Lower leg skin (tissue), 3 donors: ENCODE results near the gene CALHM3.

Experiments
- POLR2A ChIP-seq, 2 donors: fragments of 450-650 bp; IDR thresholded peaks; one replicate each; pipeline ENCODE4 v1.6.1; 2016 to 2017; ENCODE audit warnings: antibody characterized with exemption in 2 of 2, mild to moderate bottlenecking in 1 of 2, moderate library complexity in 1 of 2
- TF ChIP-seq, protein P1 (sequence below), 3 donors: fragments of 450-650 bp; IDR thresholded peaks; one replicate each; pipeline ENCODE4 v1.5.1; 2016; ENCODE audit warnings: antibody characterized with exemption in 3 of 3, mild to moderate bottlenecking in 3 of 3, moderate library complexity in 2 of 3

DNA sequence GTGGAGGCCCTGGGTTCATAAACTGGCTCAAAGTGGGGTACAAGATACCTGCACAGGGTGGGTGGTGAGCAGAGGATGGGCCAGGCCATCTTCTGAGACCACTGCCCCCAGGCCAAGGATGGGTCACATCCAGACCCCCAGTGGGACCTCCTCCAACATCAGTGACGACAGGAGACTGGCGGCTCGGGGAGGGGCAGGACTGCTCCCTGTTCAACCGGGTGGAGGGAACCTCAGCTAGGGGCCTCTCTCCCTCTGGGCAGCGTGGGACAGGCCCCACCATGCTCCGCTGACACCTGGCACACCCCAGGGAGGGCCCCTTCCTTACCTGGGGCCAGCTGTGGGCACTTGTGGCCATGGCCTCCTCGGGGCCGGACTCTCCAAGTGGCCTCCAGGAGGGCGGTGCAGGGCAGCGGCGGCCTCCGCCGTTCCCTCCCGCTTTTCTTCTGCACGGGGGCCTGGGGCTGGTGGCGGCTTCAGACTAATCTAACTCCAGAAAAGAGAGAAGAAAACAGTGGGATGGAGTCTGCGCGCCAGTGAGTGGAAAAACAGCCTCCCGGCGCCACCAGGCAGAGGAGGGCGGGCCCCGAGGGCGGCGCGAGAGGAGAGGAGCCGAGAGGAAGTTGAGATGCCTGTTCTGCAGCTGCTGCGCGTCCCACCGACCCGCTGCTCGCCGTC, 27.1 kb downstream of the CALHM3 start, which contains the start of gene CALHM2:
- TF ChIP-seq, protein P1, sequence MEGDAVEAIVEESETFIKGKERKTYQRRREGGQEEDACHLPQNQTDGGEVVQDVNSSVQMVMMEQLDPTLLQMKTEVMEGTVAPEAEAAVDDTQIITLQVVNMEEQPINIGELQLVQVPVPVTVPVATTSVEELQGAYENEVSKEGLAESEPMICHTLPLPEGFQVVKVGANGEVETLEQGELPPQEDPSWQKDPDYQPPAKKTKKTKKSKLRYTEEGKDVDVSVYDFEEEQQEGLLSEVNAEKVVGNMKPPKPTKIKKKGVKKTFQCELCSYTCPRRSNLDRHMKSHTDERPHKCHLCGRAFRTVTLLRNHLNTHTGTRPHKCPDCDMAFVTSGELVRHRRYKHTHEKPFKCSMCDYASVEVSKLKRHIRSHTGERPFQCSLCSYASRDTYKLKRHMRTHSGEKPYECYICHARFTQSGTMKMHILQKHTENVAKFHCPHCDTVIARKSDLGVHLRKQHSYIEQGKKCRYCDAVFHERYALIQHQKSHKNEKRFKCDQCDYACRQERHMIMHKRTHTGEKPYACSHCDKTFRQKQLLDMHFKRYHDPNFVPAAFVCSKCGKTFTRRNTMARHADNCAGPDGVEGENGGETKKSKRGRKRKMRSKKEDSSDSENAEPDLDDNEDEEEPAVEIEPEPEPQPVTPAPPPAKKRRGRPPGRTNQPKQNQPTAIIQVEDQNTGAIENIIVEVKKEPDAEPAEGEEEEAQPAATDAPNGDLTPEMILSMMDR (IDR thresholded peaks at IDR 0.05) = no peak
- no peak for TF ChIP-seq POLR2A (IDR thresholded peaks at IDR 0.05)
